ENCODE measurements around the gene HMX1. TPM values are rescaled to one million over a fixed set of nuclear protein-coding genes. Genes with fewer than 3 reads are reported as not detected.

Gene HMX1
- total RNA-seq, 1 donor from 2014 or later: not detected

- intact Hi-C loops (cut with micrococcal nuclease): no loop called here
- DNase-seq (no peak), ATAC-seq (ENCODE audit: low read depth) (no peak)
- no peaks in the 10 kb centered on the region for H3K36me3 Mint-ChIP-seq (ENCODE audit: low read depth)
- no peak for TF ChIP-seq CTCF (IDR thresholded peaks at IDR 0.05)
- POLR2A ChIA-PET: no interaction called here
- peaks cover 62% of the 10 kb centered on the region for H3K27me3 Mint-ChIP-seq
- H3K9me3 Mint-ChIP-seq: peaks cover 4% of the 10 kb centered on the region
- CTCF ChIA-PET: no interaction called here
- no peak overlapping the region for H3K4me3 Mint-ChIP-seq
- H3K27ac Mint-ChIP-seq: no peak overlapping the region
- H3K4me1 Mint-ChIP-seq: peaks cover 2% of the 10 kb centered on the region
Observed at GRCh38 chr4:8874896-8875680, 3.4 kb upstream of the HMX1 start.

DNA sequence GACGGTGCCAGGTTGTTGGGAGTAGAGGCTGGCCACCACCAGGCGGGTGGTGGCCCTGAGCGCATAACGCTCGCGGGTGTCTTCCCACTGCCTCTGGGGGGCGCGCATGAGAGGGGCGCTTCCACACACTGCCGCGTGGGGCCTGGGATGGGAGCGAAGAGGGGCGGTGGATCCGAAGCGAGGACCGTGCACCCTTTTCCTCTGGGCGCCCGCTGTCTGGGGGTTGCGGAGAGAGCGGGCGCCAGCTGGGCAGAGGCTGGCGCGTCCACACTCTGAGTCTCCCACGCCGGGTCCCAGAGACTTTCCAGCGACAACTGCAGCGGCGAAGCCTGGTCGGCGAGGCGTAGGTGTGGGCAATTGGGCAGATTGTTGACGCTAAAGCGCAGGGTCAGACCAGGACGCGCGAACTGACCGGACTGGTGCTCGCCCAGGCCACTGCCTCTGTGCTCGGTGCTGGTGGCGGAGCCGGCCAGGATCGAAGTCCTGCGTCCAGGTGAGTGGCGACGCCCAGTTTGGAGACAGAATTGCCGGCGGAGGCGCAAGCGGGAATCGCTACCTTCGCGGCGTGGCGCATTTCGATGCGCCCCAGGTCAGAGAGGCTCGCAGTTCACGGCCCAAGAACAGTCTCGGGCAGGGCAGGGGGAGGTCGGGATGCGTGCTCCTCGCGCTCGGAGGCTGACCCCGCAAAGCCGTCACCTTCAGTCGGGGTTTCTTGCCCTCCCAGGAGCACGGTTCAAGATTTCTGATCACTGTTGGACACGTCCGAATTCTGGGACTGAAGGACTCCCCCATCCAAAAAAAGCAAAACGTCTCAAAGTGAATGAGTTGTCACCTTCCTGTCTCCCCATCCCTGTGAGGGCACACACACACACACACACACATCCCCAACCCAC lies 2.6 kb upstream of the HMX1 start:
- intact Hi-C loops (cut with micrococcal nuclease): no loop called here
- Mint-ChIP-seq H3K4me1 (peaks cover 2% of the 10 kb centered on the region), H3K27ac (no peak overlapping the region), H3K36me3 (ENCODE audit: low read depth) (no peaks in the 10 kb centered on the region), H3K4me3 (no peak overlapping the region), H3K9me3 (peaks cover 4% of the 10 kb centered on the region), H3K27me3 (peaks cover 68% of the 10 kb centered on the region)
- ChIA-PET CTCF (no interaction called here), POLR2A (no interaction called here)
- no peak for TF ChIP-seq CTCF (IDR thresholded peaks at IDR 0.05)
- no peak for DNase-seq
- ATAC-seq (ENCODE audit: low read depth): no peak

DNA sequence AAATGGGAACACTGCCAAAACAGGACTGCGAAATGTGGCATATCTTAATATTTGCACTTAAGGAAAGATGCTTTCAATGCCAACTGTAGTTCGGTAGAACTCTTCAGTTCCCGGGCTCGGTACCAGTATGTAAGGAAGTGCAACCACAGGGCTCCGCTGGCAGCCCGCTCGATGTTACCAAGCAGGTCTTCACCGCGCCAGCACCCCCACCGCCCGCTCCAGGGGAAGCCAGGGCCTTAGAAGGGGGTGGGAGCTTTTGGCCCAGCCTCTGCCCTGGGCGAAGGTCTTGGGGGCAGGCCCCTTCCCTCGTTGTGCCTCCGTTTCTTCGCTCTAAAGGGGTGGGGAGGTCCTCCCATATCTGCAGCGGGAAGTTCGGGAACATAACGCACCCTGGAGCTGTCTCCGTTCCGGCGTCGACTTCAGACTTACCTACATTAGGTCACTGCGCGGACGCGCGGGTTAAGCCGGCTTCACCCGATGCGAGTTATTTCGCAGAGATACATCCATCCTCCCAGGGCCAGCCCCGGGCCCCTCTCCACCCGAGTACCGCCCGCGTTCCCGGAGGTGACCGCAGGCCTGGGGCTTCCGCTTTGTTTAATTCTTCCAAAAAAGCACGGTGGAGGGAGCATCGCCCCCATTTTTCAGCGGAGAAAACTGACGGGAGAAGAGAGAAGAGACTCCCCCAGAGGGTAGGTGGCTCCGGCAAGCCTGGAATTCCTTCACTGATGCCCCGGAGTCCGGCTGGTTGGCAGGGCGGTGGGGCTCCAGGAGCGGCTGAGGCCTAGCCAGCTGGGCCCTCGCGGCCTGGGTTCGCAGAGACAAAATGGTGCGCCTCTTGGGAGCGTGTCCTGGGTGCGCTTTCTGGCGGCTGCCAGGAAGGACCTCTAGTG lies 1.0 kb upstream of the HMX1 start:
- ChIA-PET CTCF (no interaction called here), POLR2A (no interaction called here)
- DNase-seq (no peak), ATAC-seq (ENCODE audit: low read depth) (no peak)
- no peak overlapping the region for H3K4me3 Mint-ChIP-seq
- H3K27me3 Mint-ChIP-seq: peaks cover 71% of the 10 kb centered on the region
- H3K36me3 Mint-ChIP-seq (ENCODE audit: low read depth): no peaks in the 10 kb centered on the region
- no peak overlapping the region for H3K27ac Mint-ChIP-seq
- no peak for TF ChIP-seq CTCF (IDR thresholded peaks at IDR 0.05)
- peaks cover 4% of the 10 kb centered on the region for H3K9me3 Mint-ChIP-seq
- intact Hi-C loops (cut with micrococcal nuclease): no loop called here
- peaks cover 2% of the 10 kb centered on the region for H3K4me1 Mint-ChIP-seq

- Mint-ChIP-seq H3K4me1 (peaks cover 2% of the 10 kb centered on the region), H3K9me3 (peaks cover 4% of the 10 kb centered on the region), H3K27me3 (peaks cover 68% of the 10 kb centered on the region), H3K4me3 (no peak overlapping the region), H3K36me3 (ENCODE audit: low read depth) (no peaks in the 10 kb centered on the region), H3K27ac (no peak overlapping the region)
- TF ChIP-seq CTCF (IDR thresholded peaks at IDR 0.05): no peak
- CTCF ChIA-PET: no interaction called here
- POLR2A ChIA-PET: no interaction called here
- intact Hi-C loops (cut with micrococcal nuclease): no loop called here
- ATAC-seq (ENCODE audit: low read depth) (no peak), DNase-seq (no peak)
Observed at GRCh38 chr4:8870647-8871416, 807 bp downstream of the HMX1 start.

Data from activated B cell treated with CpG ODN at 0.5 μM for 24 hours (primary cell).